Activated CD4-positive, alpha-beta T cell treated with anti-CD3 and anti-CD28 coated beads, Interleukin-2, amount 50 U/mL, for 4 hours (primary cell): Measurements from ENCODE around the gene ANKRD49.
A peak's percentile ranks its signal among the peaks of the same experiment; 100 is the strongest.
"Not testable (repeated sequence)": the region's sequence is repeated elsewhere in the genome, so short reads cannot be mapped to it uniquely, and the experiment has no call there.

ENCODE experiments used
- DNase-seq, 2 experiments: peaks; one replicate each; pipeline ENCODE4 v3.0.0-alpha.2; 2020

ANKRD49 gene

GRCh38 chr11:94493281-94494125 is at the start of gene ANKRD49, which contains the start of gene MRE11:
ANKRD49 (plus strand) TSS chr11:94493984; CDS start chr11:94496694, 2,710 bp downstream.
MRE11 (minus strand) TSS chr11:94493844; CDS start chr11:94492801, 1,043 bp downstream.
- DNase-seq: peak; percentile 95 to 96

- DNase-seq: no peak
These were observed 48.1 kb upstream of the ANKRD49 start for GRCh38 chr11:94445641-94446040.

GRCh38 chr11:94447149-94447548 is 46.6 kb upstream of the ANKRD49 start:
- no peak for DNase-seq

GRCh38 chr11:94449029-94449428 is 44.8 kb upstream of the ANKRD49 start:
- no peak for DNase-seq

GRCh38 chr11:94449437-94449836 is 44.3 kb upstream of the ANKRD49 start:
- no peak for DNase-seq

GRCh38 chr11:94450048-94450447 is 43.7 kb upstream of the ANKRD49 start:
- no peak for DNase-seq

- DNase-seq: no peak
These were observed 40.8 kb upstream of the ANKRD49 start for GRCh38 chr11:94452988-94453387.

- no peak for DNase-seq
These were observed 39.5 kb upstream of the ANKRD49 start for GRCh38 chr11:94454301-94454700.

- DNase-seq: no peak
These were observed 37.9 kb upstream of the ANKRD49 start for GRCh38 chr11:94455861-94456260.

- no peak for DNase-seq
These were observed 36.4 kb upstream of the ANKRD49 start for GRCh38 chr11:94457118-94458029.

GRCh38 chr11:94459576-94459975 is 34.2 kb upstream of the ANKRD49 start:
- DNase-seq: no peak

GRCh38 chr11:94469416-94469815 is 24.4 kb upstream of the ANKRD49 start:
- no peak for DNase-seq

- DNase-seq: no peak
These were observed 20.6 kb upstream of the ANKRD49 start for GRCh38 chr11:94472916-94473799.

- DNase-seq: no peak
These were observed 16.2 kb upstream of the ANKRD49 start for GRCh38 chr11:94477624-94478023.

- DNase-seq: no peak
These were observed 12.4 kb upstream of the ANKRD49 start for GRCh38 chr11:94481342-94481741.

GRCh38 chr11:94486068-94486467 is 7.7 kb upstream of the ANKRD49 start:
- no peak for DNase-seq

GRCh38 chr11:94494126-94494680 is 419 bp downstream of the ANKRD49 start:
- DNase-seq: no peak

GRCh38 chr11:94500181-94500580 is 6.4 kb downstream of the ANKRD49 start:
- no peak for DNase-seq

GRCh38 chr11:94501522-94501921 is 7.7 kb downstream of the ANKRD49 start:
- no peak for DNase-seq

GRCh38 chr11:94504689-94505293 is 11.0 kb downstream of the ANKRD49 start:
- DNase-seq: no peak

- not testable (repeated sequence) for DNase-seq
These were observed 12.7 kb downstream of the ANKRD49 start for GRCh38 chr11:94506513-94506912.

- DNase-seq: no peak
These were observed 13.7 kb downstream of the ANKRD49 start for GRCh38 chr11:94507485-94507884.
